Glomerular endothelial cell (primary cell): ENCODE measurements around the gene RPS6KA4. TPM values are rescaled to one million over a fixed set of nuclear protein-coding genes. Genes with fewer than 3 reads are reported as not detected.
"Not testable (repeated sequence)": the region's sequence is repeated elsewhere in the genome, so short reads cannot be mapped to it uniquely, and the experiment has no call there.

Experiments used
- DNase-seq: peaks from one replicate; pipeline ENCODE4 v3.0.0-alpha.2; 2011; ENCODE audit warnings: low read depth, low spot score; ENCODE audit errors: extremely low read depth
- total RNA-seq: library from RNA; depleted of rRNA; stranded (reverse); fragments of >200 nt; gene quantifications from 2 replicates; pipeline ENCODE4 v1.2.3, GENCODE V29; 2015

The RPS6KA4 gene
- total RNA-seq, 1 donor from 2014 or later, result 42.1 TPM

- no peak for DNase-seq
Observed at GRCh38 chr11:64410404-64410734, 51.4 kb downstream of the RPS6KA4 start.

- DNase-seq, result no peak
Observed at GRCh38 chr11:64413417-64413816, 54.5 kb downstream of the RPS6KA4 start.

GRCh38 chr11:64415286-64415685 is 56.3 kb downstream of the RPS6KA4 start:
- DNase-seq, result no peak

GRCh38 chr11:64415996-64416728 is 57.2 kb downstream of the RPS6KA4 start:
- no peak for DNase-seq

- not testable (repeated sequence) for DNase-seq
Observed at GRCh38 chr11:64418233-64418632, 59.3 kb downstream of the RPS6KA4 start.

- no peak for DNase-seq
Observed at GRCh38 chr11:64419257-64419790, 60.4 kb downstream of the RPS6KA4 start.

- DNase-seq, result no peak
Observed at GRCh38 chr11:64419818-64420485, 61.0 kb downstream of the RPS6KA4 start.

Other genes starting within 250 kb of the RPS6KA4 start
- 22.1 and 26.0 TPM in 2 replicates for gene MACROD1, start 193.0 kb upstream of the RPS6KA4 start, total RNA-seq
- 199 and 219 TPM in 2 replicates for gene STIP1, start 173.0 kb upstream of the RPS6KA4 start, total RNA-seq
- gene FERMT3, start 152.4 kb upstream of the RPS6KA4 start, total RNA-seq, result 31.7 and 38.9 TPM in 2 replicates
- gene TRPT1, start 133.0 kb upstream of the RPS6KA4 start, total RNA-seq, result 39.7 and 47.4 TPM in 2 replicates
- gene NUDT22, start 132.9 kb upstream of the RPS6KA4 start, total RNA-seq, result 50.7 and 53.5 TPM in 2 replicates
- 19.1 and 27.2 TPM in 2 replicates for gene DNAJC4, start 128.6 kb upstream of the RPS6KA4 start, total RNA-seq
- gene VEGFB, start 124.6 kb upstream of the RPS6KA4 start, total RNA-seq, result 65.9 and 69.2 TPM in 2 replicates
- 52.4 and 52.8 TPM in 2 replicates for gene FKBP2, start 118.1 kb upstream of the RPS6KA4 start, total RNA-seq
- gene PPP1R14B, start 112.2 kb upstream of the RPS6KA4 start, total RNA-seq, result 316 and 365 TPM in 2 replicates
- gene PLCB3, start 107.6 kb upstream of the RPS6KA4 start, total RNA-seq, result 62.2 and 78.0 TPM in 2 replicates
- 121 and 150 TPM in 2 replicates for gene BAD, start 74.5 kb upstream of the RPS6KA4 start, total RNA-seq
- gene GPR137, start 73.3 kb upstream of the RPS6KA4 start, total RNA-seq, result 28.1 and 41.5 TPM in 2 replicates
- gene KCNK4, start 67.9 kb upstream of the RPS6KA4 start, total RNA-seq, result not detected in 2 replicates
- not detected in 2 replicates for gene CATSPERZ, start 58.8 kb upstream of the RPS6KA4 start, total RNA-seq
- gene ESRRA, start 53.6 kb upstream of the RPS6KA4 start, total RNA-seq, result 46.9 and 47.2 TPM in 2 replicates
- 217 and 259 TPM in 2 replicates for gene TRMT112, start 41.6 kb upstream of the RPS6KA4 start, total RNA-seq
- gene PRDX5, start 41.0 kb upstream of the RPS6KA4 start, total RNA-seq, result 305 and 480 TPM in 2 replicates
- 3.2 and 3.4 TPM in 2 replicates for gene CCDC88B, start 19.0 kb upstream of the RPS6KA4 start, total RNA-seq
- not detected in 2 replicates for gene SLC22A11, start 196.8 kb downstream of the RPS6KA4 start, total RNA-seq
- not detected in 2 replicates for gene SLC22A12, start 232.1 kb downstream of the RPS6KA4 start, total RNA-seq